GM18508 (cell line): Measurements from ENCODE around the gene KCTD5.
"Not testable (repeated sequence)": the region's sequence is repeated elsewhere in the genome, so short reads cannot be mapped to it uniquely, and the experiment has no call there.

Source experiments
- ATAC-seq: cut with Tn5 transposase; IDR thresholded peaks from one replicate; pipeline ENCODE4 v1.9.1; 2021; ENCODE audit warnings: moderate number of reproducible peaks; ENCODE audit not compliant: insufficient read depth, unreplicated experiment

Gene KCTD5

DNA sequence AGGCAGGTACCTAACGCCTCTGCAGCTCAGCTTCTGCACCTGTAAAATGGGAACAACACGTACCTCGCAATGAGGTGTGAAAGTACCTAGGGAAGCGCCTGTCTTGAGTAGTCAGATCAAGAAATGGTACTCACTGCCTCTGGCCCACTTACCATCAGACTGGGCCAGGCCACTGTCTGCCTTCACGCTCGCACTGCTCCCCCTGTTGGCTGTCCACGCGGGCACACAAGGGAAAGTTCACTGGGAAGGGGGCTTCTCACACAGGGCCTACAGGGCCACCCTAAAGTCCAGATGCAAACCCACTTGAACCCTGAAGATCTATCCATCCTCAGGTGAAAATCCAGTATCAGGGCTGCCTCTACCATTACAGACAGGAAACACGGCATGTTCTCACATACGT is 11.1 kb upstream of the KCTD5 start:
- not testable (repeated sequence) for ATAC-seq

DNA sequence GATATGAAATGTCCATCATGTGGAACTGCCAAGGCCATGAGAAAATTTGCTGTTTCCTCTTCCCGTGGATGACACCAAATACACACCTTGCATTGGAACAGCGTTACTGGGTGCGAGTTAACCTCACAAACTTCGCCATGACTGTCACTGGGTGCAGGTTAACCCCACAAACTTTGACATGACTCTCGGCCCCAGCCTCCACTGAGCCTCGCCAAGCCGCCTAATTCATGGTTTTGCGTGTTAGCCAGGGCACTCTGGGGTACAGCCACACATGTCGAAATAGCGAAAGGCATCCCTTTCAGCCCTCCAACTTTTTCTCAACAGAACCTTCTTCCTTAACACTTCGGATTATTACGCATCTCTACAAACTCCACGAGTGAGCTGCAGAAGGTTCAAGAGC is 10.6 kb upstream of the KCTD5 start:
- no peak for ATAC-seq

DNA sequence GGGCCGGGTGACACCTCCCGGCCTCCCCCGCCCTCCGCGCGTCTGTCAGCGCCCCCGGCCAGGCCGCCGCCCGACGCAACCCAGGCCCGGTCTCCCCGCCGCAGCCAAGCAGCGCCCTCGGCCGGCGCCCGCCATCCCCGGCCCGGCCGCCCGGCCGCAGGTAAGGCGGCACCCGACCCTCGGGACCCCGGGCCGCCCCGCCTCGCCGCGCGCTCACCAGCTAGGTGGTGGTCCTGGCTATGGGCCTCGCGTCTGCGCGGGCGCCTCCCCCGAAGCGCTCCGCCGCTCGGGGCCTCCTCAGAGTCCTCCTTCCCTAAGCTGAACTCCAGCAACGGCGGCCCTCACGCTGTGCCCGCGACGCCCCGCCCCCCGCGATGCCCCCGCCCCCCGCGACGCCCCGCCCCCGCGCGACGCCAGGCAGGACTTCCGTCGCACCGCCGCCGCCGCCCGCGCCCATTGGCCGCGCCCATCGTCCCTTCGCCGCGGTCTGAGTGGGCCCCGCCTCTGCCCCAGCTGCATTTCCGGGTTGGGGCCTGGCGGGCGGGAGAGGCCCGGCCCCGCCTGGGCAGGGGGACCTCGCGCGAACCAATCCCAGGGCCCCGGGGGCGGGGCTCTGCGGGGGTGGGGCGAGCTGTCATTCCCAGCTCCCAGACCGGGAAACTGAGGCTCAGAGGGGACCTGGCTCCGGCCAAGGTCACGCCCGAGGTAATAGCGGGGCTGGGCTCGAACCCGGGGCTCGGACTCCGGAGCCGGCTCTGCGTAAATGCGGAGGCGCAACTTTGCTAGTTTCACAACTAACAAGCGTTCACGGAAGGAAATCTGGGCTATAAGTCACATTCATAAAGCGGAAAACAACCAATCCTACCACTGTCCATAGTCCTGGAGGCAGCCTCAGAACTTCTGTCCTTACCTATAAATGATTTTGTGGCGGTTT is 9.0 kb upstream of the KCTD5 start:
- ATAC-seq = no peak

DNA sequence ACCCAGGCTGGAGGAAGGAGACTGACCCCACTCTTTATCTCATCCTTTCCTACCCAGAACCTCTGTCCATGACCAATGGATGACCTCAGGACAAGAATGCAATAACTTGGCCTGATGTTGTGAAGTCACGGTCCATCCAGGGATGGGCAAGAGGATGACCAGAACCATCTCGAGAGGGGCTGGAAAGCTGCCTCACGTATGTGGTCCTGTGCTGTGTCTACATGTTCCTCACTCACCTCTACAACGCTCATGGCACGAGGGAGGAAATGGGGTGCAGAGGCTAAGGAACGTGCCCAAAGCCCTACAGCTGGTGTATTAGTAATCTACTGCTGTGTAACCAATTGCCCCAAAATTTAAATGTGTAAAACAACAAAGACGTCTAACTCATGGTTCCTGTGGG is 7.3 kb upstream of the KCTD5 start:
- ATAC-seq = no peak

DNA sequence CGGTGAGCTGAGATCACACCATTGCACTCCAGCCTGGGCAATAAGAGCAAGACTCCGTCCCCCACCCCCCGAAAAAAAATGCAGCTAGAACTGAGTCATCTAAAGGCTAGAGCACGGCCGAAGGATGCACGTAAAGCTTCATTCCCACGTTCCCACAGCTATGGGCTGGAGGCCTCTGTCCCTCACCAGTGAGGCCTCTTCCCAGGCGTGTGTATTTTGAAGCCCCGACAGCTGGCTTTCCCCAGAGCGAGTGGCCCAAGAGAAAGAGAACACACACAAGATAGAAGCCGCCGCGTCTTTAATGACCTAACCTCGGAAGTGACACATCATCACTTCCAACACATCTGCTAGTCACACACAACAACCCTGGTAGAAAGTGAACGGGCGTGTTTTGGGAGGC is 6.6 kb upstream of the KCTD5 start:
- no peak for ATAC-seq

DNA sequence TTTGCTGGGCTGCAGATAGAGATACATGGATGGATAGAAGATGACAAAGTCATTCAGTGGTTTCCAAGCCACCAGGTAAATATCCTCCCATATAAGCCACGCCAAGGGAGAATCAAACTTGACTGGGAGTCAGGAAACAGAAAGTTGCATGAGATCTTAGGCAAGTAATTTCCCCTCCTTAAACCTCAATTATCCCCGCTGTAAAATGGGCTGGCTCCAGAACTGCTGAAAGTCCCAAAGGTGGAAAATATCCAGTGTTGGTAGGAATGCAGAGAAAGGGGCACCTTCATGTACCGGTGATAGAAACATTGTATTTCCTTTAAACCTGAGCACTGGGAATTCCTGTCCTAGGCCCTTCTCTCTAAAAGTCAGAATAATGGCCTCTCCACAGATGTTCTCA is 5.4 kb upstream of the KCTD5 start:
- not testable (repeated sequence) for ATAC-seq

DNA sequence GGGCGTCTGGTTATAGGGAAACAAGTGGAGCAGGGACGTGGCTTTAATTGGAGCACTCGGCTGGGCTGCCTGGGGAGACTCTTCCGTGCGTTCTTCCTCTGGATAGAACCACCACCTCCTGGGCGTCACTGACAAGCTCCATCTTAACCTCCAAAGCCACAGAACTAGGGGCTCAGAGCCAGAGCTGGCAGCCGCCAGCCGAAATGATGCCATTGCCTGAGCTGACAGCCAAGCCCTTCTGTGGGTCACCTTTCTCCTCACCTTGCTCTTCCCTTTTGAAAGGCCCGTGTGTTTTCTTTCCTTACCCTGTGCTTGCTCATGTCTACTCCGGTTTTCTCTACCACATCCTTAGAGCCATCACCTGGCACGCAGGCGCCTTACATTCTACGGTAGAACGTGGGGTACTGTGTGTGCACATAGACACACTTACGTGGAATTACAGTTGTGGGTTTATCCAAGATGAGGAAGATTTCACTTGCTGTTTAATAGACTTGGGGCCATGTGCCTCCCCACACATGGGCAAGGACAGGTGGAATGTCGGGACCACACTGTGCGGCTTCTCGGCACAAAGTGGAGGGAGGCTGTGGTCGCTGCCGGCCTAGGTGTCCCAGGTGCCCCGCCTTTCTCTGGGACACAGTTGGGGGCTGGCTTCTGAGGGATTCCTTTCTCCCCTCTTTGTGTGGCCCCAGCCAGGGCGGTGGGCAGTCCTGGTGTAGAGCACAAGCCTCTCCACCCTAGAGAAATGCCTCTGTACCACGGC is 3.9 kb upstream of the KCTD5 start:
- ATAC-seq = not testable (repeated sequence)

DNA sequence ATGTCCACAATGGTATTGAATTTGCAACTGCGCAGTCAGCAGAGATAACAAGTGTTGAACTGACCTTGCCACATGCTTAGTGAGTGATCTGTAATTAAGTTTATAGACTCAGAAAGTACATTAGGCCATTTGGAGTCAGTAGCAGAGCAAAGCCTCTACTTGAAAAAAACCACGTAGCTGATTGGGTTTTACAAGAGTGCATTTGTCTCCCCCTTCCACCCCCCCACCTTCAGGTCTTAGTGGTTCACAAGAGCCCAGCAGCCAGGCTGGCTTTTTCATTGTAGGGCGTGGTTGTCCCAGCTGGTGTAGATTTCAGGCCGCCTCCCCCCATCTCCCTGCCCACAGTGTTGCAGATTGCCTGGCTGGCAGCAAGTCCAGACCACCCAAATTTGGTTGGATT is 2.4 kb upstream of the KCTD5 start:
- not testable (repeated sequence) for ATAC-seq

DNA sequence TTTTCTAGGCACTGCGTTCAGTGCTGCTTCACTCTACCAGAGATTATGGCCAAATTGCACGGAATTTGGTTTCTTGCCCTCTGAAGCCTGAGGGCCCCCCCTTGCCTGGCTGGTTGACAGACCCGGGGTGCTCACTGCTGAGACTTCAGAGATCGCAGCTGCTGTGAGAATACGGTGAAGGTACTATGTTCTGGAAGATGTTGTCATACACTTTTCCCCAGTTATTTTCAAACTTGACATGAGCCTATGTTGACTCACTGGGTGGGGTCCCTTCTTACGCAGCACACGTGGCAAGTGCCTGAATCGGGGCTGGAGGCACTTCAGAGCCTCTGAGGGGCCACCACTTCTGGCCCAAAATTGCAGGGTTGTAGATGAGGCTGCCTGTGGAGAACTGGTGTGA is 2.0 kb upstream of the KCTD5 start:
- not testable (repeated sequence) for ATAC-seq

DNA sequence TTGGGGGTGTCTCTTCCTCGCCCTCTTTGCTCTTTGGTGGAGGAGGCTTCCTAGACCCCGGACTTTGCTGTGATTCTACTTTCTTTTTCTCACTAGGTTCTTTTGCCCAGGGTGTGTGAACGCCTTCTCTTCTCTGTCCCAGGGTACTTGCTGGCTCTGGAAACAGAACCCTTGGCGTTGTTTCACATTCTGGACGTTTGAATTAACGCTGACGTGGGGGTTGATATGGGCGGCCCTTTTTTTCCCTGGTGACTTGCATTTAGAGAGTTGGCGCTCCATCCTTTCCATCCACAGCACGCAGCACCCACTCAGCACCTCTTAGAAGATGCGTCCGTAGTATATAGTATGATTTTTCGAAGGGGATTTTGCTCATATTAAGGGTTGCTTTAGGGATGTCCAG is 718 bp downstream of the KCTD5 start:
- not testable (repeated sequence) for ATAC-seq

DNA sequence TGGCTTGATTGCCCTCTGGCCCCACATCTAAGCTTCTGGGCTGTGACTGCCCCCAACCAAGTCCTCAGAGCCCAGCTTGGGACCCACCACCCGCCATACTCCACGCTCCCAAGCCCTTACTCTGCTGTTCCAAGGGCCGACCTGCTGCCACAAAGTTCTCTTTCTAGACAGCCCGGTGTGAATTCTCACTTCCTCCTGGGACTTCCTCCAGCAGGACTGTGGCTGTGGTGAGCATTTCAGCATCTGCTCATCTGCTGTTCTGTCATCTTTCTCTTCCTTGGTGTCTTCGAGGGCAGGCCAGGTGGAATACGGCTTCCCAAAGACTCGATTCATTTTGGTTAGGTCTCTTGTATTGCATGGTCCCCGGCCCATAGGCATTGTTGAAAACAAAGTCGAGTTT is 3.8 kb downstream of the KCTD5 start:
- not testable (repeated sequence) for ATAC-seq

DNA sequence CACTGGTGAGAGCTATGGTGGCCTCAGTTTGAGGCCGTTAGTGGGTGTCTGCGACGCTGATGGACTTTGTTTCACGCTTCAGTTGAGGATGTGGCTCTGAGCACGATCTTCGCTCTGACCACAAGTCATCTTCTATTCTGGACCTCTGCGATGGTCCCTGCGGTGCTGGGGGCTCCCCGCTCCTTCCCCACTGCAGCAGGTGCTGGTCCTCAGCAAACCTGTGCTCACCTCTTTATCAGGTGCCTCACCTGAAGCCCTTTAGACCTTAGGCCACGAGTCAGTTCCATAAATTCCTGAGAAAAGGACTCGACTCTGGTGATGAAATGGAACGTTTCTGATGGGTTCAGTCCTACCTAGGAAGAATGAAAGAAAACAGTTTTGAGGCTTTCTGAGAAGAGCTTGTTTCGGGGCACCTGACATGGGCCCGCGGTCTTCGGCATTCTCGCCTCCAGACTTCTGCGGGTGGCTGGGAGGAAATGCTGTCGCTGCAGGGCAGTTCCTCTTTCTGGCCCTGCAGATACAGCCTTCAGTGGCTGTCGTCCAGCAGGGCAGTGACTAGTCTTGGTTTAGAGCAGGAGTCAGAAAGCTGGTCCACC is 4.7 kb downstream of the KCTD5 start:
- no peak for ATAC-seq

DNA sequence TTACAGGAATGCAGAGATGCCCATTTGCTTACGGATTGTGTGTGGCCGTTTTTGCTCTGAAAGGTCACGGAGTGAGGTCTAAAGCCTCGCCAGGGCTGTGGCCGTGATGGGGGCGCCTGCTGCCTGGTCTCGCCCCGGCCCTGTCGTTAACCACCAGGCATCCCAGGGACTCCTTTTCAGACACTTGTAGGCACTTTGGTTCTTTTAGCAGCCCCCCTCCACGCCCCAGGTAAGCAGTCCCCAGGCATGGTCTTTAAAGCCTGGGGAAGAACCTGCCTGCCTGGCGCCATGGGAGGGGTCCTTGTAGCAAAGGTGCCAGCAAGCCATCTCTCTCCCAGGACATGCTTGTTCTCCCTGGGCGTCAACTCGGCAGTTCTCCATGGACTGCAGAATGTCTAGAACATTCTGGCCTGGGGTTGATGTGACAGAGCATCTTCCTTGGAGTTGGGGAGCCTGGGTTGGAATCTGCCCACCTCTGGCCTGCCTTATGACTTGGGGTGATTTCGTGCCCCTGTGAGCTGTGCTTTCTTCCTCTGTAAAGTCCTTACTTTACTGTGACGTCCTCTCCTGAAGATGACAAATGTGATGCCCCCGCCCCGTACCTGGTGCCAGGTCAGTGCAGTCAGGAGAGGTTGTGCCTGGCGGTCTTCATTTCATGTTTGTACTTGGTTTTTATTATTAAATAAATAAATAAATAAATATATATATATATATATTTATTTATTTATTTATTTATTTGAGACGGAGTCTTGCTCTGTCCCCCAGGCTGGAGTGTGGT is 5.4 kb downstream of the KCTD5 start:
- ATAC-seq = no peak

DNA sequence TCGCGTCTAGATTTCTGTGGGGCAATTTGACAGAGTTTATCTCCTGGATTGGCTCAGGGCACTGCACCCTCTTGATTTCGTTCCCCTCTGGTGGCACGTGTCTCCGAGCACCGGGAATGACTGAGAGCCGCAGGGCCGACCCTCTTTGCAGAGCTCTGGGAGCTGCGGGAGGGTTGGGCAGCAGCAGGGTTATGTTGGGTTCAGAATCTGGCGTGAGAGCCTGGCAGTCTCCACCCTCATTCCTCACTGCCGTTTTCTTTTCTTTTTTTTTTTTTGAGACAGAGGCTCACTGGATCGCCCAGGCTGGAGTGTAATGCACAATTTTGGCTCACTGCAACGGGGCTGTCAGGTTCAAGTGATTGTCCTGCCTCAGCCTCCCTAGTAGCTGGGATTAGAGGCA is 7.1 kb downstream of the KCTD5 start:
- ATAC-seq = not testable (repeated sequence)

DNA sequence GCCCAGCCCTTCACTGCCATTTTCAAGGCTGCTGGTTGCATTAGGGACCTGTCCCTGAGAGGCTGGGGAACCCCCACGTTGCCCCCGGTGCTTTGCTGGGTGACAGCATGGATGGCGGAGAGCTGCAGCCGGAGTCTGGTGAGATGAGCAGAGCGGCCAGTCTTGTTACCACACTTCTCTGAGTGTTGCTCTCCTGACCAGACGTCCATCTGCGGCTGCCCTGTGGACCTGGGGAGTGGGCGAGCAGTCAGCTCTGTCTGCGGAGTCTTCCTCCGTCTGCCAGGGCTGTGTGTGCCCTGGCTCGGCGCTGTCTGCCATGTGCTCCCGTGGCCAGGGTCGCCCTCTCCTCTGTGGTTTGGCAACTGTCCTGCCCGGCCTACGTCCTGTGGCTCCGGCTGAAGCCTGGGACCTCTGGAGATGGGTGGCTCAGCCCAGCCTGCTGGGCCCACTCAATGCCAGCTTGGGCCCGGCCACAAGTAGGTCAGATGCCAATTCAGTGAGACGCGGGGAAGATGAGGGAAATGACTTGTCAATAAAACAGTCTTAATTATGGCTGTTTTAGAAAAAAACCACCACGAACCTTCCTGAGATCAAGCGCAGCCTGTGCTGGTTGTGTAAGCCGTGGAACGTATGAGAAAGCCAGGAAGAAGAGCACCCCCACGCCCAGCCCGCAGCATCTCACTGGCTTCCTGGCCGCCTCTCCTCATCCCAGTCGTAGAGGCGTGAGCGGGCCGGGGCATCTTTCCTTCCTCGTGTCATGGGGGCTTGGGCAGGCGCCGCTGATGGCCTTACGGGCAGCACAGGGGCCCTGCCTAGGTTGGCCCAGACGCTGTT is 7.9 kb downstream of the KCTD5 start:
- ATAC-seq = no peak

DNA sequence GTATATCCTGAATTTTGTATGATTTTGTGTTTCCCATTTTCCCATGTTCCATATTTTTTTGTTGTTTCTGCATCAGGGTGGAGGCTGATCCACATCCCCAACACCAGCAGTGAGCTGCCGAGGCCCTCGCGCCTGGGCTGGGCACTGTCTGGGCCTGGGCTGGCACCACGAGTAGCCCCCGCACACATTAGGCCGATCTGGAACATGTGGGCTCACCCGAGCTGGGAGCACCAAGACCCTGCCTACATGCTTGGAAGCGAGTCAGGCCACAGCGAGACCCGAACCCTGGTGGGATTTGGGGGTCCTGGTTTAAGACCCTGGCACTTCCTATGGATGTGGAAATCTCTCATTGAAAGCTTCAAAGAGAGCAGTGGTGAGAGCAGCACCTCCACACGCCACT is 8.5 kb downstream of the KCTD5 start:
- no peak for ATAC-seq

DNA sequence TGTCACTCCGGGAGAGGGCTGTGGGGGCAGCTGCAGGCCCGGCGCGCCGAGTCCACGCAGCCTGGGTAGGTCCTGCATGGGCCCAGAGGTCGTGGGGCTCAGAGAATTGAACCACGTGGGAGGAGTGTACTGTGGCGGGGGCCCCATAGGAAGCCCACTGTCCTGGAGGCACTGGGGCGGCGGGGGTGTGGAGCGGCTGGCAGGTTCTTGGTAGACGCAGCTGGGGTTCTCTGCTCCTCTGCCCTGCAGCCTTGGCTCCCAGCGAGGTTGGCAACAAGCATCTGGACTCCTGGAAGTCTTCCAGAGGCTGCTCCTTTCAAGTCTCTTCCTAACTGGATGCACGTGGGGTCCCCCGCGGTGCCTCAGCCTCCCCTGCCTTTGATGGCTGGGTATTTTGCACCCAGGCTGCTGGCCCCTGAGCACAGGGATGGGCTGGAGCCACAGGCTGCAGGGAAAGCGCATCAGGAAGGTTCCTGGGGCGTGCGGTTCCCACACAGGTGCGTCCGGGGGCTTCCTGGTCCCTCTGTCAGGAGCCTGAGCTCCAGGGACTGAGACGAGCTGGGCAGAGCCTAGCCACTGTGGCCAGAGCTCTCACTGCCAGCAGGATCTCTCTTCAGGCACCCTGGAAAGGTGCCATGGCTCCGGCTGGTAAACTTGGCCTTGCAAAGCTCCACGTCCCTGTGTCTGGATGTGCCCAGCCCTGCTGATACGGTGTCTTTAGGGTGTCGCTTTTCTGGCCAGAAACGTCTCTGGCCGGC is 9.3 kb downstream of the KCTD5 start:
- no peak for ATAC-seq

DNA sequence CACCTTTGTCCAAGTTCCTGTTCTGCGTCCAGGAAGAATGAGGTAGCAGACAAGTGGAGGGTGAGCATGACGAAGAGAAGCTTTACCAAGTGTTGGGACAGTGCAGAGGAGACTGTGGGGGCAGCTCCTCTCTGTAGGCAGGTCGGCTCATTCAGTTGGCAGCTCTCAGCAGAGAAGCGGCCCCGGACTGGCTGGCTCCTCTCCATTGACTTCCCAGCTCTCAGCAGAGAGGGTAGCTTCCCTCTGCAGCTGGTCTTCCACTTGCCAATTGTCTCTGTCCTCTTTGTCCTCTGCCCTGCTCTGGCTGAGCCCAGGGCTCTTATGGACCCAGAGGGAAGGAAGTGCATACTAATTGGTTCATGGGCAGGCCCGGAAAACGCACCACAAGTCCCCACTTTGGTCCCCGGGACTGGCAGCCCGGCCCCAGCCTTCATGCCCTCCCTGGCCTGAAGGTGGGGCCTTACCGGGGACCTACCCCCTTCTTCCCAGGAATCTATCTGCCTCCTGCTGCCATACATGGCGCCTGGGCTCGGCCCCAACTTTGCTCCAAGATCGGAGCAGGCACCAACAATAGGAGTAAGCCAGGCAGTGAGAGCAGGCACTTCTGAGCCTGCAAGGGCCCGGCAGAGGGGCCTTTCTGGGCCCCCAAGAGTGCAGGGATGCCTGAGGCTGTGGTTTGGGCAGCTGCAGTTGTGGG is 10.1 kb downstream of the KCTD5 start:
- ATAC-seq = no peak
